CD4-positive, alpha-beta T cell treated with Interferon gamma for 1 hour (primary cell): ENCODE measurements around the gene THSD4.

ENCODE experiments used
- DNase-seq: peaks from one replicate; pipeline ENCODE4 v3.0.0-alpha.2; 2020

Gene THSD4

DNA sequence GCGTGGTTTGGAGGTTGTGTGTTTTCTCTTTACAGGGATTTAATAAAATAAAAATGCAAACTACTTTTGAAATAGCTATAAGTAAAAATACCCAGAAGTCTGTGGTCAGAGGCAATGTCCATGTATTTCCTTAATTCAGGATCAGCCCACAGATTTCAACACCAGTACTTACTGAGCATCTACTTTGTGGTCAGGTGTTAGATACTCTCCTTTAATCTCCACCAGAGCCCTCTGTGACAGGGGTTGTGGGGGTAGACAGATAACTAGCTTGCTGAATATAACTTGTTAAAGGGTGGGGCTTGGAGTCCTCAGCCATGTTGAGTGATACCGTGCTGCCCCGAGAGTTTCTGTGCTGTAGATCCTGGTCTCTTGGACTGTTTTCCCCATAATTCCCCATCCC lies 451.0 kb downstream of the THSD4 start:
- no peak for DNase-seq

GRCh38 chr15:71567173-71567572 lies 451.9 kb downstream of the THSD4 start:
- no peak for DNase-seq

GRCh38 chr15:71568227-71568626 lies 453.0 kb downstream of the THSD4 start:
- DNase-seq, result no peak

DNA sequence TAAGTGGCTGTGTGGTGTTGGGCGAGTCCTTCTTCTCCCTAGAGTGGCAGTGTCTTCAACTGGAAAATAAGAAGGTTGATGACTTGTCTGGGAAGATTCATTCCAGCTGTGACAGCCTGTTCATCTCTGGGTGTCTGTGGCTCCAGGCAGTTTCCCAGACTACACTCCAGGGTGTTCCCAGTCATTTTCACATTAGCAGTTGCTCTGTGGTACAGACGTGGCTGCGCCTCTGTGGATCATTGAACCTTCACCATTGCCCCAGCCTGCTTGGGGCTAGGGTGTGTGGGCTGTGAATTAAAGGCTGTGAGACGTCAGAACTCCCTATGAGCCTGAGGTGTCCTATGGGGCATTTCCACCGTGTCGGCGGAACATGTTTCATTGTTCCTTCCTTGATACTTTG lies 455.5 kb downstream of the THSD4 start:
- DNase-seq, result no peak

GRCh38 chr15:71571641-71572040 lies 456.4 kb downstream of the THSD4 start:
- no peak for DNase-seq

- no peak for DNase-seq
Measured at GRCh38 chr15:71572452-71573053, 457.3 kb downstream of the THSD4 start.

DNA sequence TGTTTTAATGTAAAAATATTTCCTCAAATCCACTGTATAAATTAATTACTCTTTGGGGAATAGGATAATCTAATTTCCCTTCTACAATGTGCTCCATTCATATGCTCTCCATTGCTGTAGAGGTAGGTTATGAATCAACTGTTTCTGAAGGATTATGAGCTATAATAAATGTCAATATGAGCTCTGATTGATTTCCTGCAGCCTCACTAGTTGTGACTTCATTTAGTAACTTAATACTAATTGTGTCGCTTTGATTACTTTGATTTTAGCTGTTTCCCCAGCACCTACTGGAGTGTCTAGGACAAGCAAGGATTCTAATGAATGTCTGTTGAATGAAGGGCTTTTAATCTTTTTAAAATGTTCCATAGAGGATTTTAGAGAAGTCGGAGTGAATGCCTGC lies 458.3 kb downstream of the THSD4 start:
- no peak for DNase-seq

GRCh38 chr15:71575474-71576045 lies 460.3 kb downstream of the THSD4 start:
- DNase-seq, result no peak

- no peak for DNase-seq
Measured at GRCh38 chr15:71577071-71577470, 461.8 kb downstream of the THSD4 start.

DNA sequence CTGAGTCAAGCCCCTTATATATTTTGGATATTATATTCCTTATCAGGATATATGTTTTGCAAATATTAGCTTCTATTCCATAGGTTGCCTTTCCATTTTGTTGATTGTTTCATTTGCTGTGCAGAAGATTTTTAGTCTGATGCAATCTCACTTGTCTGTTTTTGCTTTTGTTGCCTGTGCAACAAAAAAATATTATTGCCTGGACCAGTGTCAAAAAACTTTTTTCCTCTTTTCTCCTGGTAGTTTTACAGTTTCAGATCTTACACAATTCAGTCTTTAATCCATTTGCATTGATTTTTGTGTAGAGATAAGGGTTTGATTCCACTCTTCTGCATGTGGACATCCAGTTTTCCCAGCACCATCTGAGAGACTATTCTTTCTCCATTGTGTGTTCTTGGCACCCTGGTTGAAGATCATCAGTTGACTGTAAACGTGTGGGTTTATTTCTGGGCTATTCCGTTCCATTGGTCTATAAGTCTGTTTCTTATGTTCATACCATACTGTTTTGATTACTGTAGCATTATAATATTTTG lies 466.2 kb downstream of the THSD4 start:
- no peak for DNase-seq

DNA sequence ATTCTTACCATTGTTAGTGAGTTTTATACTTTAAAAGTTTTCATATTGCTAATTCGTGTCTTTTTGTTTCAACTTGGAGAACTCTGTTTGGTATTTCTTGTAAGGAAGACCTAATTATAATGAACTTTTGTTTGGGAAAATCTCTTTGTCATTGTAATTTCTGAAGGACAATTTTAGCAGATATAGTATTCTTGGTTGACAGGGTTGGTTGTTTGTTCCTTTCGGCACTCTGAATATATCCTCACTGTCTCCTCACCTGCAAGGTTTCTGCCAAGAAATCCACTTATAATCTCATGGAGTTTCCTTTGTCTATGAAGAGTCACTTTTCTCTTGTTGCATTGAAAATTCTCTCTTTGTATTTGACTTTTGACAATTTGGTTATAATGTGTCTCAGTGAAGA lies 469.9 kb downstream of the THSD4 start:
- no peak for DNase-seq

DNA sequence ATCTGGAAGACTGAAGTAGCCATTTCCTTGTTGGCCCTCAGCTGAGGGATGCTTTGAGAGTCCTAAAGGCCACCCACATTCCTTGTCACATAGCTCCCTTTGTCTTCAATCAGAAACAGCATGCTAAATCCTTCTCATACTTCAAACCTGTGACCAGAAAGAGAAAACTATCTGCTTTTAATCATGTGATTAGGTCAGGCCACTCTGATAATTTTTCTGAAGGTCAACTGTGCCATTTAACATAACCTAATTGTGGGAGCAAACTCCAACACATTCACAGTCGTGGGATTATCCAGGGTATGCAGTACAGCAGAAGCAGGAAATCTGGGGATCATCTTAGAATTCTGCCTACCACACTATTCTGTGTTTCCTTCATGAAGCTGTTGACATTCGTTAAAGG lies 471.2 kb downstream of the THSD4 start:
- DNase-seq, result no peak

- DNase-seq, result no peak
Measured at GRCh38 chr15:71588746-71589145, 473.5 kb downstream of the THSD4 start.

DNA sequence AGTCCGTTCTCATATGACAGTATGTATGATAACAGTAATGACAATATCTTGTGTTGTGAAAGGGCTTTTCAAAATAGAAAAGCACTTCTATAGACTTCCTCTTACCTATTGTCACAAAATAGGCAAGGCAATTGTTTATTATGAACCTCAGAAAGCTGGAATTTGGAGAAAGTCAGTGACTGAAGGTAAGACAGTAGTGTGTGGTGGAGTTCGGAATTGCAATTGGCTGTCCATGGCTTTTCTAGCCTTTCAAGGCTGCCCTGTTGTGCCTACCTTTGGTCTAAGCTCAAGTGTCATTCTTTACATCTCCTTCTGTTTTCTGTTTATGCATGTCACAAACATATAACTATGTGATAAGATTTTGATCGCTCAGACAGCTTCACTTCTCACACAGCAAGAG lies 475.8 kb downstream of the THSD4 start:
- DNase-seq, result no peak

GRCh38 chr15:71592203-71592602 lies 476.9 kb downstream of the THSD4 start:
- DNase-seq, result no peak

GRCh38 chr15:71595846-71596553 lies 480.7 kb downstream of the THSD4 start:
- no peak for DNase-seq

GRCh38 chr15:71596672-71597071 lies 481.4 kb downstream of the THSD4 start:
- no peak for DNase-seq

DNA sequence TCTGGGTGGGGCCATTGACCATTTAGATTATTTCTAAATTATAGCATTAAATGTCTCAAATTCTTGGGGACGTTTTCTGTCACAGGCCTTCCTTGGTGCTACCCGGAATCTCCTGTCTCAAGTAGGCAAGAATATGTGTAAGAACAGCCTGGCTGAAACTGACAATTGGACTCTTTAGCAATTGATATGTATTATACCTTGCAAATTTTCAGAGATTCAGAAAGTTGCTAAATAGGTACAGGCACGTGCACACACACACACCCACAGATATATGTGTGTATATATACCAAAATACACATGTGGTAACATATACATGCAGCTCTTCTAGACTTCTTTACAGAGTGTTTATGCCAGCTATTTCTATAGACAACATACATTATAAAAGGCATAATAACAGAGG lies 481.9 kb downstream of the THSD4 start:
- no peak for DNase-seq

DNA sequence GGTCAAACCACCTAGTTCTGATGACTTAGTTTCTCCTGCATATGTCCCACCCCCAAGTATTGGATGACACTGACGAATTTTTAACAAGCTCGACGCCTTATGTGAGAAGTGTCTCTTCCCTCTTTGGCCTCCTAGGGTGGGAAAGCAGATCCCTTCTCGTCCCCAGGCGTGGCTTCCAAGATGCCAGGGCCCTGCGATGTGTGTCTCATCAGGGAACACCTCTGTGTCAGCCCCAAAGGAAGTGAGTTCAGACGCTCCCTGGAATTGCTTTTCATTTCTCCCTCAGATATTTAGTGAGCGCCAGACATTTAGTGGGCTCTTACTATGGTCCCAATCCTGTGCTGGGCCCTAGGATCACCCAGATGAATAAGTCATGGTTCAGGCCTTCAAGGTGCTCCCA lies 482.4 kb downstream of the THSD4 start:
- DNase-seq, result no peak

DNA sequence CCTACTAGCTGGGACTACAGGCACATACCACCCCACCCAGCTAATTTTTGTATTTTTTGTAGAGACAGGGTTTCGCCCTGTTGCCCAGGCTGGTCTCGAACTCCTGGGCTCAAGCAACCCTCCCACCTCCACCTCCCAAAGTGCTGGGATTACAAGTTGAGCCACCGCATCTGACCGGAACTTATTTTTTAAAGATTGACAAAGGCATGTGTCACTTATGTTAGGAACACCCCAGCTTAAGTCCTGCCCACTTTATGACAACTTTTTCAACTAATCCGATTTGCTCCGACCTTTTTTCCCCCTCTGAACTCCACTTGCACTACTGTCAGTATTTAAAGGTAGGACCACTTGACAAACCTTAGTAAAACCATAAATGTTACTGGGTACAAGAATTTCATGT lies 483.5 kb downstream of the THSD4 start:
- DNase-seq, result no peak

- DNase-seq, result no peak
Measured at GRCh38 chr15:71599418-71600151, 484.3 kb downstream of the THSD4 start.

GRCh38 chr15:71600237-71600636 lies 485.0 kb downstream of the THSD4 start:
- DNase-seq, result no peak

- DNase-seq, result no peak
Measured at GRCh38 chr15:71601038-71601834, 486.0 kb downstream of the THSD4 start.
